Coronary artery (tissue), 2 donors: ENCODE results near the gene CYP46A1.

Source experiments
- DNase-seq: peaks from one replicate; pipeline ENCODE4 v3.0.0-alpha.2; 2017; ENCODE audit warnings: low spot score
- H3K27ac ChIP-seq, 2 donors: fragments of 200-600 bp; sonication (generic); one replicate each; pipeline ENCODE4 v1.5.1; 2016 to 2019
- H3K4me3 ChIP-seq: fragments of 200-600 bp; sonication (generic); 2 replicates; pipeline ENCODE4 v1.5.1; 2016; ENCODE audit warnings: mild to moderate bottlenecking, moderate library complexity
- CTCF ChIP-seq: fragments of 200-600 bp; sonication (generic); IDR thresholded peaks from one replicate; pipeline ENCODE4 v1.5.1; 2019; ENCODE audit warnings: antibody characterized with exemption

Gene CYP46A1

GRCh38 chr14:99731547-99732435, 47.7 kb downstream of the CYP46A1 start:
- no peak for TF ChIP-seq CTCF
- no peak overlapping the region for H3K4me3 ChIP-seq
- H3K27ac ChIP-seq: peak overlapping the region in 1 of 2 donors; percentile 49
- DNase-seq: peak; percentile 68

GRCh38 chr14:99732436-99733210, 48.5 kb downstream of the CYP46A1 start:
- TF ChIP-seq CTCF: no peak
- Histone ChIP-seq H3K4me3 (no peak overlapping the region), H3K27ac (no peak overlapping the region)
- peak; percentile 72 for DNase-seq

GRCh38 chr14:99733211-99733539, 49.1 kb downstream of the CYP46A1 start:
- Histone ChIP-seq H3K4me3 (no peak overlapping the region), H3K27ac (no peak overlapping the region)
- no peak for TF ChIP-seq CTCF
- no peak for DNase-seq

GRCh38 chr14:99733540-99734405, 49.7 kb downstream of the CYP46A1 start:
- TF ChIP-seq CTCF: no peak
- Histone ChIP-seq H3K27ac (no peak overlapping the region), H3K4me3 (no peak overlapping the region)
- peak; percentile 56 for DNase-seq

- Histone ChIP-seq H3K4me3 (no peak overlapping the region), H3K27ac (no peak overlapping the region)
- TF ChIP-seq CTCF: no peak
- DNase-seq: peak; percentile 71
These were observed 50.4 kb downstream of the CYP46A1 start for GRCh38 chr14:99734406-99735051.
